NCI-H1694 (cell line): ENCODE measurements around the gene NANOS2.
"Not testable (repeated sequence)": the region's sequence is repeated elsewhere in the genome, so short reads cannot be mapped to it uniquely, and the experiment has no call there.

Experiments used
- DNase-seq: peaks from one replicate; lab custom pipeline; 2025; lab: John Stamatoyannopoulos, UW

The NANOS2 gene

DNA sequence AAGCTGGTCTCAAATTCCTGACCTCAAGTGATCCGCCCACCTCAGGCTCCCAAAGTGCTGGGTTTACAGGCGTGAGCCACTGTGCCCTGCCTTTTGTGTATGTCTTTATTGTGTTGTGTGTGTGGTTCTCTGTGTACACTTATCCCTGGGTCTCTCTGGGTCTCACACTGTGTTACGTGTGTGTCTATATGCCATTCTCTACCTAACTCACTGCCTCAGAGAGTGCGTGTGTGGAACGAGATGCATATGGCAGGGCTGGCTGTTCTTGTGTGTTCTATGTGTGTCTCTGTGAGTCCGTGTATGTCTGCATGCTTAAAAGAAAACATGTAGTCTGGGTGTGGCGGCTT is 40.0 kb downstream of the NANOS2 start:
- DNase-seq = no peak

DNA sequence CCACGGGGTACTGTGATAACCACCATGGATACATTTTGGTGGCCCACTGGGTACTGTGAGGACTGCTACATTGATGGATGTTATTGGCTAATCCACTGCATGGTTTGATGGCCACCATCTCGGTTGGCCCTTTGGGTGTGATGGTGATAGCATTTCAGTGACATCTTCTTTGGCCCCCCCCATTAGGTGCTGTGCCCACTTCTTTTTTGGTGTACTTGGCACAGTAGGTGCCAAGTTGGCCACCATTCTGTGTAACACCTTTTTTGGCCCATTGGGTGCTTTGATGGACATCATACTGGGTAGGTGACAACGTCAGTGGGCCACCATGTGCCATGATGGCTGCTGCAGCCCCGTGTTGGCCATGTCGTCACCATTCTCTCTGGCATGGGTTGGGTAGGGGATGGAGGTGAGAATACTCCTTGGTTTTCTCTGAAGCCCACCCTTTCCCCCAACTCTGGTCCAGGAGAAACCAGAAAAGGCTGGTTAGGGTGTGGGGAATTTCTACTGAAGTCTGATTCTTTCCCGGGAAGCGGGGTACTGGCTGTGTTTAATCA is 41.3 kb downstream of the NANOS2 start:
- no peak for DNase-seq

DNA sequence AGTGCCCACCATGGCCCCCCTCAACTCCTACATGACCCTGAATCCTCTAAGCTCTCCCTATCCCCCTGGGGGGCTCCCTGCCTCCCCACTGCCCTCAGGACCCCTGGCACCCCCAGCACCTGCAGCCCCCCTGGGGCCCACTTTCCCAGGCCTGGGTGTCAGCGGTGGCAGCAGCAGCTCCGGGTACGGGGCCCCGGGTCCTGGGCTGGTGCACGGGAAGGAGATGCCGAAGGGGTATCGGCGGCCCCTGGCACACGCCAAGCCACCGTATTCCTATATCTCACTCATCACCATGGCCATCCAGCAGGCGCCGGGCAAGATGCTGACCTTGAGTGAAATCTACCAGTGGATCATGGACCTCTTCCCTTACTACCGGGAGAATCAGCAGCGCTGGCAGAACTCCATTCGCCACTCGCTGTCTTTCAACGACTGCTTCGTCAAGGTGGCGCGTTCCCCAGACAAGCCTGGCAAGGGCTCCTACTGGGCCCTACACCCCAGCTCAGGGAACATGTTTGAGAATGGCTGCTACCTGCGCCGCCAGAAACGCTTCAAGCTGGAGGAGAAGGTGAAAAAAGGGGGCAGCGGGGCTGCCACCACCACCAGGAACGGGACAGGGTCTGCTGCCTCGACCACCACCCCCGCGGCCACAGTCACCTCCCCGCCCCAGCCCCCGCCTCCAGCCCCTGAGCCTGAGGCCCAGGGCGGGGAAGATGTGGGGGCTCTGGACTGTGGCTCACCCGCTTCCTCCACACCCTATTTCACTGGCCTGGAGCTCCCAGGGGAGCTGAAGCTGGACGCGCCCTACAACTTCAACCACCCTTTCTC is 42.3 kb downstream of the NANOS2 start:
- DNase-seq = no peak

DNA sequence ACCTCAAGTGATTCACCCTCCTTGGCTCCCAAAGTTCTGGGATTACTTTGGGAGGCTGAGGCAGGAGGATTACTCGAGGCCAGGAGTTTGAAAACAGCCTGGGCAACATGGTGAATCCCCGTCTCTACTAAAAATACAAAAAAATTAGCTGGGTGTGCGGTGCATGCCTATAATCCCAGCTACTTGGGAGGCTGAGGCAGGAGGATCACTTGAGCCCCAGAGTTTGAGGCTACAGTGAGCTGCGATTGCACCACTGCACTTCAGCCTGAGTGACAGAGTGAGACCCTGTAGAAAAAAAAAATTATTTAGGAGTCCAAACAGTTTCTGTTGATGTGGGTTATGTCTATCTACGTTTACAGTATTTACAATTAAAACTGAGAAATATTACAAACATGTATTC is 43.8 kb downstream of the NANOS2 start:
- no peak for DNase-seq

DNA sequence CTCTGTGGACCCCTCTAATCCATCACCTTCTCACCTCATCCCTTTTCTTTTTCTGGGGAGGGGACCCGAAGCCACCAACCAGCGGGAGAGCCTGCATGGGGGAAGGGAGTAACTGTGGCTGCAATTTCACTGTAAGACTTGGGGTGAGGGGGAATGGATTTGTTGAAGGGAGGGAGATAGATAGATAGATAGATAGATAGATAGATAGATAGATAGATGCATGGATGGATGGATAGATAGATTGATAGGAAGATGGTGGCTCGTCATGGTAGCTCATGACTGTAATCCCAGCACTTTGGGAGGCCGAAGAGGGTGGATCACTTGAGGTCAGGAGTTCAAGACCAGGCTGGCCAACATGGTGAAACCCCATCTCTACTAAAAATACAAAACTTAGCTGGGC is 47.3 kb downstream of the NANOS2 start:
- not testable (repeated sequence) for DNase-seq

DNA sequence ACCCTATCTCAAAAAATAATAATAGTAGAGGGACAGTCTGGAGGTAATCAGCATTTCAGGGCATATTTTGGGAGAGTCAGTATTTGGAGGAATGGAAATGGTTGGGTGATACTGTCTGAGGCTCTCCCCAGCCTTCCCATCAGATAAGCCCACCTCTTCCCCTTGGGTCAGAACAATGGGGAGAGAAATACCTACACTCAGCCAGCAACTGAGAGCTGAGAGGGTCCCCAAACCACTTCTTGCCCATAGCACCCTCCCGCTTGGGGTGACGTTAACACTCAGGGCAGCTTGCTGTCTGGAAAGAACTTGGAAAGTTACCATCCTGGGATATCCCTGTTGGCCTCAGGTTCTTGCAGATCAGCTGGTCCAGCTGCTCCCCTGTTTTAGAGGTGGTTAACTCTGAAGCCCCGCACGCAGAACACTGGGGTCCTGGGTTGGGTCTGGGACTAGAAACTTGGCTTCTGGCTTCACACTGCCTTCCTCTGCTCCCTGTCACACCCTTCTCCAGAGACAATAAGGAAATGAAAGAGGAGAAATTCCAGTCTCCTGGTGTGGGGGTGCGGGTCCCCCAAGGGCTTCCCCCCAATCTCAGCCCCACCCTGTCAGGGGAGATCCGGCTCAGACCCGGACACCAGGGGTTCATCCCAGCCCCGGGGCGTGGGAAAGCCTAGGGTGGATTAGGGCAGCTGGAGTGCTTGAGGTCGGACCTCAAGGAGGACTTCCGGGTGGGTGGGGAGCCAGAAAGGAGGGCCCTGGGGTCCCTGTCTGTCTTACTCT is 48.0 kb downstream of the NANOS2 start:
- no peak for DNase-seq

DNA sequence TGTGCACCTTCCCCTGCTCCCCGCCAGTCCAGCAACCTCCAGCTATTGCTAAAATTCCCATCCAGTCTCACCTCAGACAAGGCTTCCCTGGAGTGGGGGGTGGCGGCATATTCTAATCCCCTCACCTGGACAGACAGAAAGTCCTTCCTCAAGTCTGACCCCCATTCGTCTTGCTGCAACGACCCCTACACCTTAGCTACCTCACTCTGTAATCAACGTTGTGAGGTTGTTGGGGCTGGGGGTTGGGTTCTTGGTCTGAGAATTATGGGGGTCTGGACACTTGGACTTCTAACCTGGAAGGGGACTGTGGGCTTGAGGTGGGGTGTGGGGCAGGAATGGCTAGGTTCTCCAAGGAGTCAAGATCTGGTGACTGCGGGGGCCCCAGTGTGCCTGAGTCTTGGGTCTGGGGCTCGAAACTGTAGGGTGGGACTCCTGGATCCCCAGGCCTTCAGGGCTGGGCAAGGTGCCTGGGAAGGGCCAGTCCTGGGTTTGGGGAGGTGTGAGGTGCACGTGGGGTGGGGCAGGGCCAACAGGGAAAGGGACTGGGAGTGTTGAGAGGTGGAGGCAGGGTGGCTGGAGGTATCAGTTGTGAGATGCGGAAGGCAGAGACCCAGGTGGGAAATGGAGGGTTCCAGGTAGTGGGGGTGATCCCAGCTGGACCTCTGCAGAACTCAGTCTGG is 49.2 kb downstream of the NANOS2 start:
- no peak for DNase-seq

DNA sequence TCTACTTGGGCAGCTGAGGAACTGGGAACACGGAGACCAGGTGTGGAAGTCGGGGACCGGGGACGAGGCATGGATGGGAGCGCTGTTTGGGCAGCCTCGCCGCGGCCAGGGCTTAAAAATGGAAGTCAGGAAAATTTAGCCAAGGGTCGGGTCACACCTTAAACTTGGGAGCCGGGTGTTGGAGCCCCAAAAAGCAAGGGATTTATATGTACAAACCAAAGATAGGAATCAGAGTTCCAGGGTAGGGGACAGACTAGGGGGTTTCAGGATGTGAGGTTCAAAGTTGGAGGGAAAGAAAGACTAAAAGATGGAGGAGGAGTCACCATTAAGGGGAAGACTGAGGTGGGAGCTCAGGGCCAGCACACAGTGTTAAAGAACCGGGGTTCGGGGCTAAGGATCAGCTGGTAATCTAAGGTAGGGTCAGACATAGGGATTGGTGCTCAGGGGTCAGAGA is 49.9 kb downstream of the NANOS2 start:
- DNase-seq = no peak

DNA sequence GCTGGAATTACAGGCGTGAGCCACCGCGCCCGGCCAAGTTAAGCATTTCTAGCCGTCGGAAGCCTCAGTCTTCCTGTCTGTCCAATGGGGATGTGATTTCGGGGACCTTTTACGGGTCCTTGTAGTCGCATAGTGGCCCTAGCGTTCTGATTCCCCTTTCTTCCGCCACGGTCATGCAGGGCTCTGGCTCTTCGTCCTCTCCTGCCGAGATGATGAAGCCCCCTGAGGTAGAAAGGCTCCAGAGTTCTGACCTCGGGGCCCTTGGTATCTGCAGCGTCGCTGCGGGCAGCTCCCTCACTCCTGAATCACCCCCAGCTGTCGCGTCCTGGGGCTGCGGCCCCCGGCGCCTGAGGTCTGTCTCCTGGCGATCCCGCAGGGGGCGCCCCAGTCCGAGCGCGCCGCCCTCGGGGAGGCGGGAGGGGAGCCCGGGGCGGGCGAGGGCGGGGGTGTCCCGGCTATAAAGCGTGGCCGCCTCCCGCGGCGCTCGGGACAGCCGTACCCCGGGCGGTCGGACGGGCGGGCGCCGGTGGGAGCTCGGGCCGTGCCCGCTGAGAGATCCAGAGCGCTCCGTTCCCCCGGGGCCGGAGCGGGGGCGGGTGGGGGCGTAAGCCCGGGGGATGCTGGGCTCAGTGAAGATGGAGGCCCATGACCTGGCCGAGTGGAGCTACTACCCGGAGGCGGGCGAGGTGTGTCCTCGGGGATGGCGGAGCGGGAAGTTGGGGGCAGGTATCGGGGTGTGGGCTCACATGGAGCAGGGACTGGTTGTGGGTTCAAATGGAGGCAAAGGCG is 50.5 kb downstream of the NANOS2 start, which contains the start of gene FOXA3:
Gene FOXA3, plus strand, starts transcription at position 487 of the 789 bp plus-strand sequence. Its CDS starts 131 bp downstream, at position 618.
- DNase-seq = no peak

DNA sequence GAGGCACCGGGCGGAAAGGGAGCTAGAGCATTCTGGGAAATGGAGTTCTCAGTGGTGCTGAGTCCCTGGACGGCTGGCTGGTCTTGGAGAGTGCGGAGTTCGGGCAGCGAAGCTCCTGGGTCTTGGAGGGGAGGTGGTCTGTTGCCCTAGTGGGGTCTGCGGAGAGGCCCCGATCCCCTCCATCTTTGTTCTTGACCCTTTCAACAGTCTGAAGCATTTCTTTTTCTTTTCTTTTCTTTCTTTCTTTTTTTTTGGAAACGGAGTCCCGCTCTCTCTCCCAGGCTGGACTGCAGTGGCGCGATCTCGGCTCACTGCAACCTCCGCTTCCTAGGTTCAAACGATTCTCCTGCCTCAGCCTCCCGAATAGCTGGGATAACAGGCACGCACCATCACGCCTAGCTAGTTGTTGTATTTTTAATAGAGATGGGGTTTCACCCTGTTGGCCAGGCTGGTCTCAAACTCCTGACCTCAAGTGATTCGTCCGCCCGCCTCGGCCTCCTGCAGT is 51.2 kb downstream of the NANOS2 start:
- DNase-seq = no peak
